BLaER1 (cell line): Measurements from ENCODE around the gene SLC39A7.

Source experiments
- H3K27ac ChIP-seq: shearing (Covaris generic); formaldehyde crosslinking; 2 replicates; pipeline ENCODE4 v1.8.1; 2022
- H3K27me3 ChIP-seq: shearing (Covaris generic); formaldehyde crosslinking; 2 replicates; pipeline ENCODE4 v1.8.1; 2022
- H3K36me3 ChIP-seq: shearing (Covaris generic); formaldehyde crosslinking; 2 replicates; pipeline ENCODE4 v1.8.1; 2022
- H3K4me1 ChIP-seq: shearing (Covaris generic); formaldehyde crosslinking; 2 replicates; pipeline ENCODE4 v1.8.1; 2022
- H3K4me2 ChIP-seq: shearing (Covaris generic); formaldehyde crosslinking; 2 replicates; pipeline ENCODE4 v1.8.1; 2022
- H3K4me3 ChIP-seq: shearing (Covaris generic); formaldehyde crosslinking; 2 replicates; pipeline ENCODE4 v1.8.1; 2022
- H3K9ac ChIP-seq: shearing (Covaris generic); formaldehyde crosslinking; 2 replicates; pipeline ENCODE4 v1.8.1; 2022
- H3K9me3 ChIP-seq: shearing (Covaris generic); formaldehyde crosslinking; 2 replicates; pipeline ENCODE4 v1.8.1; 2022
- H4K20me1 ChIP-seq: shearing (Covaris generic); formaldehyde crosslinking; 2 replicates; pipeline ENCODE4 v1.8.1; 2022
- Cebpa-rat ChIP-seq: shearing (Covaris generic); IDR thresholded peaks from 2 replicates; pipeline ENCODE4 v1.8.1; 2022

SLC39A7 gene

DNA sequence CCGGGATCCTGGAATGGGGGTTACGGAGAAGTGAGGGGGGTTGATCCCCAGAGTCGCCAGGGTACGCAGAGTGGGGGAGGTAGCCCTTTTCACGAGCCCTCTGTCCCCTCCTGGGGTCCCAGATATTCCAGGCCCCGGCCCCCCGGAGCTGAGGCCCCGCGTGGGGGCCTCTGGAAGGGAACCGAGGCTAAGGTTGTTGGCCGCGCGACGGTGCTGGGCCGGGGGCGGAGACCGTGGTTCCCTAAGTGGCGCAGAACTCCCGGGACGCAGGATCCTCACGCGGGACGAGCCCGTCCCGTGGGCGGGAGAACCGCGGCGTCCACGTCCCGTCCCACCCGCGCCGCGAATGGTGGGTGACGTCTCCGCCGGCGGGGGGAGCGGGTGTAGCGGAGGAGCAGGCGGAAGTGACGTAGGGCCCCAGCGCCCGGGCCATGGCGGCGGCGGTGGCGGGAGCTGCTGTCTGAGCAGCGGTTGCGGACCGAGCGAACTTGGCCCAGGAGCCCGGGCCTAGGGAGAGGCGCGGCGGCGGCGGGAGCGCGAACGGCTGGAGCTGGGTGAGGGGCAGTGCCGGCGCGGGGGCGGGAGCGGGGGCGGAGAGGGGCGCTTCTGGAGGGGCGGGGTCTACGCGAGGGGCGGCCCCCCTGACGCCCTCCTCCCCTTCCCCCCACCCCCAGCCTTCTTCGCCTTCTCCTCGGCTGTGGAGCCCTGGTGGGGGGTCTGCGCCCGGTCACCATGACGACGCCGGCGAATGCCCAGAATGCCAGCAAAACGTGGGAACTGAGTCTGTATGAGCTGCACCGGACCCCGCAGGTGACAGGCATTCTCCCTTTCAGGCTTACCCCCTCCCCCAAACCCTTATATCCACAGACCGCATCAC lies 7.7 kb downstream of the SLC39A7 start, which contains the start of gene RING1:
Gene RING1 (plus strand): TSS at position 410 of the 877 bp plus-strand sequence. CDS start 323 bp downstream, at position 733.
- H3K27ac ChIP-seq = peak within 1 kb of the TSS; percentile 95

DNA sequence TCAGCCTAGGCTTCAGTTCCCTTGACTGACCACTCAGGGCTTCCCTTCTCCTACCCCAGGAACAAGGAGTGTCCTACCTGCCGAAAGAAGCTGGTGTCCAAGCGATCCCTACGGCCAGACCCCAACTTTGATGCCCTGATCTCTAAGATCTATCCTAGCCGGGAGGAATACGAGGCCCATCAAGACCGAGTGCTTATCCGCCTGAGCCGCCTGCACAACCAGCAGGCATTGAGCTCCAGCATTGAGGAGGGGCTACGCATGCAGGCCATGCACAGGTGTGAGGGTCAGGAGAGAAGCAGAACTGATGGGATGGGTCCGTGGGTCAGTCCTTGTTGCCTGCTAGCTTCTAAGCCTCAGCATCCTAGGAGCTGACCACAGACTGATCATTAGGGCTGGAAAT lies 9.2 kb downstream of the SLC39A7 start:
- H4K20me1 ChIP-seq = peaks cover 7% of the 10 kb centered on the region; the same call in 1 of the 2 replicates
- H3K27ac ChIP-seq = no peak overlapping the region
- H3K4me3 ChIP-seq = no peak overlapping the region
- H3K9ac ChIP-seq = 0 out of 2 replicates have a peak overlapping the region, but pooled peaks have one; percentile 95
- H3K9me3 ChIP-seq = no peaks in the 10 kb centered on the region
- peaks cover 49% of the 10 kb centered on the region for H3K4me1 ChIP-seq
- peaks cover 28% of the 10 kb centered on the region; the same call in 1 of the 2 replicates for H3K36me3 ChIP-seq
- no peak overlapping the region for H3K4me2 ChIP-seq
- TF ChIP-seq Cebpa-rat = no peak
- H3K27me3 ChIP-seq = peaks cover 47% of the 10 kb centered on the region

More for the DNA sequence above, 7.7 kb downstream of the SLC39A7 start, which contains the start of gene RING1:
- peaks cover 7% of the 10 kb centered on the region; the same call in 1 of the 2 replicates for H4K20me1 ChIP-seq
- peak within 1 kb of the TSS; percentile 95 for H3K9ac ChIP-seq
- TF ChIP-seq Cebpa-rat = no peak
- H3K36me3 ChIP-seq = peaks cover 36% of the 10 kb centered on the region
- peak within 1 kb of the TSS; percentile 96 for H3K4me3 ChIP-seq
- peak within 1 kb of the TSS; percentile 99 for H3K4me2 ChIP-seq
- no peaks in the 10 kb centered on the region for H3K9me3 ChIP-seq
- peaks cover 32% of the 10 kb centered on the region for H3K27me3 ChIP-seq
- H3K4me1 ChIP-seq = peaks cover 51% of the 10 kb centered on the region

DNA sequence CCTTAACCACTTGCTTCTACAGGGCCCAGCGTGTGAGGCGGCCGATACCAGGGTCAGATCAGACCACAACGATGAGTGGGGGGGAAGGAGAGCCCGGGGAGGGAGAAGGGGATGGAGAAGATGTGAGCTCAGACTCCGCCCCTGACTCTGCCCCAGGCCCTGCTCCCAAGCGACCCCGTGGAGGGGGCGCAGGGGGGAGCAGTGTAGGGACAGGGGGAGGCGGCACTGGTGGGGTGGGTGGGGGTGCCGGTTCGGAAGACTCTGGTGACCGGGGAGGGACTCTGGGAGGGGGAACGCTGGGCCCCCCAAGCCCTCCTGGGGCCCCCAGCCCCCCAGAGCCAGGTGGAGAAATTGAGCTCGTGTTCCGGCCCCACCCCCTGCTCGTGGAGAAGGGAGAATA lies 10.5 kb downstream of the SLC39A7 start:
- peaks cover 28% of the 10 kb centered on the region; the same call in 1 of the 2 replicates for H3K36me3 ChIP-seq
- H3K4me3 ChIP-seq = no peak overlapping the region
- H3K4me1 ChIP-seq = peaks cover 41% of the 10 kb centered on the region
- peaks cover 51% of the 10 kb centered on the region for H3K27me3 ChIP-seq
- H3K9ac ChIP-seq = no peak overlapping the region
- no peak for TF ChIP-seq Cebpa-rat
- peaks cover 7% of the 10 kb centered on the region; the same call in 1 of the 2 replicates for H4K20me1 ChIP-seq
- H3K4me2 ChIP-seq = no peak overlapping the region
- H3K9me3 ChIP-seq = no peaks in the 10 kb centered on the region
- no peak overlapping the region for H3K27ac ChIP-seq

DNA sequence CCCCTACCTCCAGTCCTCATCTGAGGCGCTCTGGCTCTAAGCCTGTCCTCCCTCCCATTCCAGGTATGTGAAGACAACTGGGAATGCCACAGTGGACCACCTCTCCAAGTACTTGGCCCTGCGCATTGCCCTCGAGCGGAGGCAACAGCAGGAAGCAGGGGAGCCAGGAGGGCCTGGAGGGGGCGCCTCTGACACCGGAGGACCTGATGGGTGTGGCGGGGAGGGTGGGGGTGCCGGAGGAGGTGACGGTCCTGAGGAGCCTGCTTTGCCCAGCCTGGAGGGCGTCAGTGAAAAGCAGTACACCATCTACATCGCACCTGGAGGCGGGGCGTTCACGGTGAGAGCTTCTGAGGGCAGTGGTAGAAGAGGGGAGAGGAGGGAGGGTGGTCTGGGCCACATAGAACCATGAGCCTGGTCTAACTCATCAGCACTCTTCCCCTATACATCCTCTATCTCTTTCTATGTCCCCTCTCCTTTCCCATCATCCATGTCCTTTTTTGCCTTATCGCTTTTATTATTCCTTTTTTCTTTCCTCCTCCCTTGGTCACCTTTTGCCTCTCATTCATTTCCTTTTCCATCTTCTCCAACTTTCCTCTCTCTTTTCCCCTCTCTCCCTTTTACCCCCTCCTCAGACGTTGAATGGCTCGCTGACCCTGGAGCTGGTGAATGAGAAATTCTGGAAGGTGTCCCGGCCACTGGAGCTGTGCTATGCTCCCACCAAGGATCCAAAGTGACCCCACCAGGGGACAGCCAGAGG lies 11.2 kb downstream of the SLC39A7 start:
- H3K4me1 ChIP-seq = peaks cover 41% of the 10 kb centered on the region
- H3K27me3 ChIP-seq = peaks cover 44% of the 10 kb centered on the region
- H3K9me3 ChIP-seq = no peaks in the 10 kb centered on the region
- H3K9ac ChIP-seq = no peak overlapping the region
- peaks cover 28% of the 10 kb centered on the region; the same call in 1 of the 2 replicates for H3K36me3 ChIP-seq
- H3K4me3 ChIP-seq = no peak overlapping the region
- H4K20me1 ChIP-seq = peaks cover 7% of the 10 kb centered on the region; the same call in 1 of the 2 replicates
- TF ChIP-seq Cebpa-rat = no peak
- H3K4me2 ChIP-seq = peak overlapping the region; percentile 87
- no peak overlapping the region for H3K27ac ChIP-seq

DNA sequence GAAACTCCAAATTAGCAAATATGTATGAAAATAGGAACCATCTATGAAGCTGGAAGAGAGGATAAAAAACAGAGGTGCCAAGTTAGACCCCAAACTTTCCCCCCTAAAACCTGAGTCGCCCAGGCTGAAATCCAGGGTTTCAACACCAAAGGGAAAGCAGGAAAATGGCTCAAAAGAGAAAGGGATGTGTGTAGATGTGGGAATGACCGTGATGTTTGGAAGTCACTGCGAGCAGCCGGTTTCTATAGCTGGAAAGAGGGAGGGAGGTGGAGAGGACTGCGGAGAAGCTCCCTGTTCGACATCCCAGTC lies 12.1 kb downstream of the SLC39A7 start:
- peaks cover 43% of the 10 kb centered on the region for H3K27me3 ChIP-seq

DNA sequence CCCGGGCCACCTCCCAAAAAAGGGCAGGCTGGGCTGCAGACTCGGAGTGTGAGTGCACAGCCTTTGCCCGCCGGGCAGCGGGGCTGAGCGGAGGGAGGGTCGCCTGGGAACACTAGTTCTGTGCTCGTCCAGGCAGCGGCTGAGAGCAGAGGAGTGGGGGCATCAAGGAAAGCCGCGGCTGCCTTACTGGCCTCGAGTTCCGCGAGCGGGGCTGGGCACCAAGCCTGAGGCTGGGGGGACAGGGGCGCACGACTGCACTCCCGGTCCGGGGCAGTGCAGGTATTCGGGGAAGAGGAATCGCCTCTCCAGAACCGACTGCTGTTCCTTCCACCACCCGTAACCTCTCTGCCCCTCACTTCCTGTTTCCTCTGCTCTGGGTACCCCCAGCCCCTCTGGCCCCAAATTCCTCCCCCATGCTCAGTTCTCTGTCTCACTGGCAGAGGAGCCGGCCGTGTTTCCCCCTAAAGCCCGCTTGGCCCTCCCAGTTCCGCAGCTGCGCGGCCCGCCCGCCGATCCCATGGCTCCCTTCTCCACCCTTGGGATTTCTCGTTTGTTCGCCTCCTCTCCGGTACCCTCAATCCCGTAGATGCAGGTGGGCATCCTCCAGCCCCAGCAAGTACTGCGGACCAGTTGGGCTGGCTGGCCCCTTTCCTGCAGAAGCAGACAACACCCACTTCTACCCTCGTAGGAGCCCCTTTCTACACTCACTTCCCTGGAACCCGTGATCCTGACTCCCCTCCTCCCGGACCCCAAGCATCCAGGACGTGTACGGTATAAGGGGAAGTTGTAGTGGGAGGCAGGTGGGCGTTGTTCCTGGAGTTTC lies 12.7 kb downstream of the SLC39A7 start:
- TF ChIP-seq Cebpa-rat = no peak
- H3K27me3 ChIP-seq = peaks cover 43% of the 10 kb centered on the region
- peaks cover 28% of the 10 kb centered on the region; the same call in 1 of the 2 replicates for H3K36me3 ChIP-seq
- peak overlapping the region; percentile 12; the same call in 1 of the 2 replicates for H3K27ac ChIP-seq
- H3K4me3 ChIP-seq = peak overlapping the region; percentile 65
- peaks cover 34% of the 10 kb centered on the region for H3K4me1 ChIP-seq
- H3K4me2 ChIP-seq = peak overlapping the region; percentile 87
- peak overlapping the region; percentile 65 for H3K9ac ChIP-seq
- H3K9me3 ChIP-seq = no peaks in the 10 kb centered on the region
- peaks cover 7% of the 10 kb centered on the region; the same call in 1 of the 2 replicates for H4K20me1 ChIP-seq

More for the DNA sequence above, 12.1 kb downstream of the SLC39A7 start:
- TF ChIP-seq Cebpa-rat = no peak
- peak overlapping the region; percentile 65 for H3K9ac ChIP-seq
- peak overlapping the region; percentile 65 for H3K4me3 ChIP-seq
- peak overlapping the region; percentile 87 for H3K4me2 ChIP-seq
- peaks cover 7% of the 10 kb centered on the region; the same call in 1 of the 2 replicates for H4K20me1 ChIP-seq
- H3K9me3 ChIP-seq = no peaks in the 10 kb centered on the region
- peaks cover 35% of the 10 kb centered on the region for H3K4me1 ChIP-seq
- peak overlapping the region; percentile 12; the same call in 1 of the 2 replicates for H3K27ac ChIP-seq
- peaks cover 28% of the 10 kb centered on the region; the same call in 1 of the 2 replicates for H3K36me3 ChIP-seq

DNA sequence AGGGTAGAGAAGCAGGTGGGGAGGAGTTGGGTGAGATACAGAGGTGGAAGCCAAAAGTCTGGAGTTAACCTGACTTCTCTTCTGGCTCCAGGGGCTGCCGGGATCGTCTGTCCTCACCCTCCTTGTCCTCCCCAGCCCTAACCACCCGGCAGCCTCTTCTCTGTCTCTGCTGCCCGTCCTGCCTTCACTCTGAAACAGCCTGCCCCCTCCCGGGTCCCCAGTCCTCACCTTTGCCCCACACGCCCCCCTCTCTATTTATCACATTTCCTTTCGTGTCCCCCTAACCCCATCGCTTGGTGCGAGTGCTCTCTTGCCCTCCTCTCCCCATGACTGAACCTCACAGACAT lies 13.3 kb downstream of the SLC39A7 start:
- Histone ChIP-seq H3K4me3 (peak overlapping the region; percentile 65), H3K27me3 (peaks cover 43% of the 10 kb centered on the region), H4K20me1 (peaks cover 5% of the 10 kb centered on the region; the same call in 1 of the 2 replicates), H3K9me3 (no peaks in the 10 kb centered on the region), H3K27ac (no peak overlapping the region), H3K4me2 (peak overlapping the region; percentile 87), H3K36me3 (peaks cover 28% of the 10 kb centered on the region; the same call in 1 of the 2 replicates), H3K9ac (peak overlapping the region; percentile 65; the same call in 1 of the 2 replicates), H3K4me1 (peaks cover 31% of the 10 kb centered on the region)
- TF ChIP-seq Cebpa-rat = no peak

DNA sequence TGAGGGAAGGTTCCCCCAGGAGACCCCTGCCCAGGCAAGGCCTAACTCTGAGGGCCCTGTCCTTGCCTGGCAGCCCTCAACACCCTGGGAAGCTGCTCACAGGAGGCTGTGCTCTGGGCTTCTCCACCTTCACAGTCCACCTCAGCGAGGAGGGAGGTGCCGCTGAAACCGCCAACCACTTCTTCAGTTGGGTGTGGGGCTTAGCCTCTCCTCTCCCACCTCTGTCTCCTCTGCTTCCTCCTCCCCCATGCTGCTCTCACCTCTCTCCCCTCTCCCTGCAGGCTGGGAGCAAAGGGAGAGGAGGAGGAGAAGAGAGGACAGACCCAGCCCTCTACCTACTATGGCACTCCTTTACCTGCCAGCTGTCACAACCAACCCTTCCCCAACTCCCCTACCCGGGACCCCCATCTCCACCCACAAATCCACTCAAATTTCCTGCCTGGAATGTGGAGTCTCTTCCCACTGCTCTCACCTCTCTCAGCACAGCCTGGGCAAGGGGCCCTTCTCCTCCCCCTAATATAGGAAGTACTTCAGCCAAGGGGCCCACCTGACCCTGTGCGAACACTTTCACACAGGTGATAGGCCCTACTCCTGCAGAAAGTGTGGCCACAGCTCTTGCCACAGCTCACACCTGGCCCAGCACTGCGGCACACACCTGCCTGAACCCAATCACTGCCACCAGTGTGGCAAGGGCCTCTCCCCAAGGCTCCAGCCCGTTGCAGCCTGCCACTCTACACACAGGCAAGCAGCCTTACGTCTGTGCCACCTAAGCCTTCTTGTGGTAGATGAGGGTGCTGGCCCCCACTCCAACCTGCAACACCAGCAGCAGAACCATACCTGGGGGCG lies 14.8 kb downstream of the SLC39A7 start:
- Histone ChIP-seq H3K4me3 (no peak overlapping the region), H3K27me3 (peaks cover 43% of the 10 kb centered on the region), H4K20me1 (no peaks in the 10 kb centered on the region), H3K4me2 (no peak overlapping the region), H3K4me1 (peaks cover 23% of the 10 kb centered on the region), H3K9ac (no peak overlapping the region), H3K27ac (no peak overlapping the region), H3K9me3 (no peaks in the 10 kb centered on the region), H3K36me3 (peaks cover 16% of the 10 kb centered on the region; the same call in 1 of the 2 replicates)
- no peak for TF ChIP-seq Cebpa-rat
